22Rv1 (cell line): ENCODE measurements around the gene CPZ.
"Not testable (repeated sequence)": the region's sequence is repeated elsewhere in the genome, so short reads cannot be mapped to it uniquely, and the experiment has no call there.

Experiments used
- H3K27ac ChIP-seq: fragments of 450-650 bp; 2 replicates; pipeline ENCODE4 v1.5.1; 2017
- CTCF ChIP-seq: fragments of 450-650 bp; IDR thresholded peaks from 2 replicates; pipeline ENCODE4 v1.5.1; 2017; ENCODE audit warnings: mild to moderate bottlenecking
- ZFX ChIP-seq: fragments of 450-650 bp; IDR thresholded peaks from 2 replicates; pipeline ENCODE4 v1.6.1; 2017; ENCODE audit warnings: antibody characterized with exemption, borderline replicate concordance

The CPZ gene

GRCh38 chr4:8615366-8615765, 22.8 kb downstream of the CPZ start:
- TF ChIP-seq CTCF, result no peak
- no peak for TF ChIP-seq ZFX
- H3K27ac ChIP-seq, result no peak overlapping the region

DNA sequence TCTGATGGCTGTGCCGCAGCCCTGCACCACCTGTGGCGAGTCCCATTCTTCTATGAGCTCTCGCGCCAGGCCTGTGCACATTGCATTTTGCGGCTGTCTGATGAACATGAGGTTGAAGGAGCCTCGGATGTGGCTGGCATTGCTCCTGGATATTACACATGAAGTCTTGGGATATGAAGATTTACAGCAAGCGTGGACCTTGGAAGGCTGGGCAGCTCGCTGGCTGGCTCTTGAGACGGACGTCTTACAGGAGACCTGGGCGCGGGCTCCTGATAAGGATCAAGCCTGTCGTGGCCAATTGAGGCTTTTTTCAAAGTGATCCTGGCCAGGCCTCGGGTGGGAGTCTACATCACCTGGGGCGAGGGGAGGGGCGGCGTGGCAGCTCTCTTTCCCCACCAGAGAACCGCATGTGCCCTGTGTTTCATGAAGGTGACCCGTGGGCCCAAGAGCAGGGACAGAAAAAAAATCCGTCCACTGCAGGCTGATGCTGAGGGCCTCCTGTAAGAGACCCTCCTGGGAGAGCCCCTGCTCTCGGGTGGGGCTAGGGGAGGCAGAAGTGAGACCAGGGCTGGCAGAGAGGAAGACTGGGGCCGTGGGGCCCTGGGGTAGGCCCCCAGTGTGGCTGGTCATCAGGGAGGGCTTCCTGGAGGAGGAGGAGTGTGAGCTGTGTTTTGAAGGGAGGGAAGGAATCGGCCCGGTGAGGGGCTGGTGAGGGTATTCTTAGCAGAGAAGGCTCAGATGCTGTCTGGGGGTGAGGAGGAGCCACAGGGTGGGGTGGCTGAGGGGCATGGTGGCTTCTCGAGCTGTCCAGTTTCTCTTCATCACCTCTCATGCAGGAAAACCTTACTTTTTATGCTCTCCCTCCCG, 23.6 kb downstream of the CPZ start:
- no peak for TF ChIP-seq CTCF
- H3K27ac ChIP-seq, result no peak overlapping the region

- no peak overlapping the region for H3K27ac ChIP-seq
- TF ChIP-seq CTCF (no peak), ZFX (no peak)
Observed at GRCh38 chr4:8616831-8617230, 24.3 kb downstream of the CPZ start.

DNA sequence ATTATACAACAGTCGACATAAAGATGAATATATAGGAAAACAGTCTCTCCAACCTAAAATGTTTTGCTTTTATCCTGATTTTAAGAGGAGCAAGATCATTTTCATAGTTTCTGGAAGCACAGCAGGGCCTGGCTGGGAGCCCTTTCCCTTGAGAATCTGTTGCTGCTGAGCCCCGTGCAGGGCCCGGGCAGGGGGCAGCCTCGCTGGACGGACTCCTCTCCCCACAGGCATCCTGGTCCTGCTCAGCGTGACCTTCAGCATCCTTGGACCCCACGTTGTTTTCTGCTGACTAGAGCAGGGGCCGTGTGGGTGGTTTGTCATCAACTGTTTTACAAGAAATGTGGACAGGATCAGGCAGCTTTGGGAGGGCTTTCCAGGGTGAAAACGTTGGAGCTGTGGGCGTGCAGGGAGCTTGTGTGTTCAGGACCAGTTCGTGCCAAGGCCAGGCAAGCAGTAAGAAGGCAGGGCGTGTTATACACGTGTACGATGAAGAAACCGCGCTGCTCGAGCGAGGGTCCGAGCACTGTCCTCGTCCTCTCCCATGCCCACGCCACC, 25.0 kb downstream of the CPZ start:
- no peak overlapping the region for H3K27ac ChIP-seq
- TF ChIP-seq ZFX, result no peak
- no peak for TF ChIP-seq CTCF

DNA sequence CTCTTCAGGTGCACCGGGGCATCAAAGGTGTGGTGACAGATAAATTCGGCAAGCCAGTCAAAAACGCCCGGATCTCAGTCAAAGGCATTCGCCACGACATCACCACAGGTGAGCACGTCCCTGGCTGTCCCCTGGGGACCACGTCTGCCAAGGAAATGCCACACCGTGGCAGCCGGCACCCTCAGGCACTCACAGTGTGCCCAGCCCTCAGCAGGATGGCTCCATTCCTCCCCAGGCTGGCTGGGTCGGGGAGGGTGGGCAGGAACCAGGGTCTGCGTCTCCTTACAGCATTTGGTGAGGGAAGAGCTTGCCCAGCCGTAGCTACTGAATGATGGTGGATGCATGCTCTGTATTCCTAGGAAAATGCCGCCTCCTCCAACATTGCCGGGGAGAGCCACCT, 25.9 kb downstream of the CPZ start:
- no peak overlapping the region for H3K27ac ChIP-seq
- TF ChIP-seq ZFX (no peak), CTCF (no peak)

DNA sequence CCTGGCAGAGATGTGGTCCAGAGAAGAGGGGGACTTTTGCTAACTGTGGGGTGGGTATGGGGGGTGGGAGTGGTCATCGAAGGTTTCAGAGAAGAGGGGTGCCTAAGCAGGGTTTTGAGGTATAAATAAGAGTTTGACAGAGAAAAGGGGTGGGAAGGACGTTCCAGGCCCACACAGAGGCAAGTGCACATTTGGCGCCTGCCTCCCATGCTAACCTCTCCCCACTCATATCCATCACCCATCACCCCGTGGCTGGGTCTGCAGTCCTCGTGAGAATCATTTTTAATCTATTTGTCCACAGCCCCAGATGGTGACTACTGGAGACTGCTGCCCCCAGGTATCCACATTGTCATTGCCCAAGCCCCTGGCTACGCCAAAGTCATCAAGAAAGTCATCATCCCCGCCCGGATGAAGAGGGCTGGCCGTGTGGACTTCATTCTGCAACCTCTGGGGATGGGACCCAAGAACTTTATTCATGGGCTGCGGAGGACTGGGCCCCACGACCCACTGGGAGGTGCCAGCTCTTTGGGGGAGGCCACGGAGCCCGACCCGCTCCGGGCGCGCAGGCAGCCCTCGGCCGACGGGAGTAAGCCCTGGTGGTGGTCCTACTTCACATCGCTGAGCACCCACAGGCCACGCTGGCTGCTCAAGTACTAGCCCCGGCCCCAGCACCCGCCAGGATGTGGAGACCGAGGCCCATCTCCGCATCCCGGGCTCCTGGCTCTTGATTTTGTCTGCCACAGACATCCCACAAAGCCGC, 26.6 kb downstream of the CPZ start:
- TF ChIP-seq CTCF, result no peak
- no peak for TF ChIP-seq ZFX
- H3K27ac ChIP-seq, result no peak overlapping the region

DNA sequence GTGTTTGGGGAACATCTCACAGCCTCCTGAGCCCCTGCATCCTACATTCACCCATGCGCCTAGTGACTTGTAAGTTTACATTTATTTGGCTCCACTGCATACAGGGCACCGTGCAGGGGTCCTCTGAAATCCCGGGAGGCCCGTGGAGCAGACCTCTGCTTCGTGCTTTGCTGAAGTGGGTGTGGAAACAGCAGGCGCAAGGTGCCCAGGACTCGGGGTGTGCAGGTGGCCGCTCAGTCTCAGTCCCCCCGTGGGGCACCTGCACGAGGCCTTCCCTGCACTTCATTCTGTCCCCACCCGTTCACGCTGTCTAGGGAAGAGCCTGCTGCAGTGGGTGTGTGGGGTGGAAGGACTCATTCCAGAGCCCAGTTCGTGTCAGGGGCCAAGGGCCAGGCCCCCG, 28.6 kb downstream of the CPZ start:
- H3K27ac ChIP-seq, result not testable (repeated sequence)

- H3K27ac ChIP-seq, result not testable (repeated sequence)
Observed at GRCh38 chr4:8624601-8625272, 32.2 kb downstream of the CPZ start.

- H3K27ac ChIP-seq, result not testable (repeated sequence)
Observed at GRCh38 chr4:8630240-8630905, 37.8 kb downstream of the CPZ start.

GRCh38 chr4:8631896-8632295, 39.3 kb downstream of the CPZ start:
- not testable (repeated sequence) for H3K27ac ChIP-seq

- H3K27ac ChIP-seq, result not testable (repeated sequence)
Observed at GRCh38 chr4:8634773-8635172, 42.2 kb downstream of the CPZ start.
